GM18517 (cell line): ENCODE data around the gene CYP2U1.
"Not testable (repeated sequence)": the region's sequence is repeated elsewhere in the genome, so short reads cannot be mapped to it uniquely, and the experiment has no call there.

Source experiments
- ATAC-seq: cut with Tn5 transposase; IDR thresholded peaks from one replicate; pipeline ENCODE4 v1.9.1; 2021; ENCODE audit warnings: mild to moderate bottlenecking, moderate library complexity; ENCODE audit not compliant: unreplicated experiment

CYP2U1 gene

DNA sequence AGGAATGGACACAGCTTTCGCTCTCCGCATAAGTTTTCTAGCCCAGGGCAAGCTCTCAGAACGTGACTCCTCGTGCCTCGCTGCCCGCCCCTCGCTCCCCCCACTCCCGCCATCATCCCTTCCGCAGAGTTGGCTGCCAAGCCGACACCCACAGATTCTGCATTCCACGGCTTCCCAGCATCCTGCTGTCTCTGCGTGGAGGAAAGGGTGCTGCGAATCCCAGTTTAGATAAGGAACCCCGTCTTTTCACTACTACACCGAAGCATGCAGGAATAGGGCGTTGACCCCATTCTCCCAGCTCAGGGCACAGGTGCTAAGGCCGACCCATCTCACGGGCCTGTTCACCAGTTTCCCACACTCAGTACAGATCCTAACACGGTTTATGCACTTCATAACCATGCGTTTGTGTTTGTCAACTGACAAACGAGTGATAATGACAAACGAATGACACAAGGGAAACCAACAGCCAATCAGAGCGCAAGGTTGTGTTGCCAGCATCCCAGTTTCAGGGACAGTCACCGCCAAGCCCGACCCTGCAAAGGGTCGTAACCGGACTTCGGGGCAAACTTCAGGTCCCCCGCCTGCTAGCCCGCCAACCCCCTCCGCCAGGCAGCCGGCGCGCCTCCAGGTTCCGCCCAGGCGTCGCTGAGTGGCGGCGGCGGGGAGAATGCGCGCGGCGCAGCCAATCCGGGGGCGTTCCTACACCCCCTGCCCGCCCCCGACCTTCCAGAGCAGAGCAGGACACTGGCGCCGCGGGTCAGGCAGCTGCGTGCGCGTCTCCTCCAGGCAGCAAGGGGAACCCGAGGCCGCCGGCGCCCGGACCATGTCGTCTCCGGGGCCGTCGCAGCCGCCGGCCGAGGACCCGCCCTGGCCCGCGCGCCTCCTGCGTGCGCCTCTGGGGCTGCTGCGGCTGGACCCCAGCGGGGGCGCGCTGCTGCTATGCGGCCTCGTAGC is at the start of gene CYP2U1:
Gene CYP2U1, plus strand, starts transcription at position 729 of the 954 bp plus-strand sequence. Its CDS starts 95 bp downstream, at position 824.
- peak; percentile 93 for ATAC-seq

DNA sequence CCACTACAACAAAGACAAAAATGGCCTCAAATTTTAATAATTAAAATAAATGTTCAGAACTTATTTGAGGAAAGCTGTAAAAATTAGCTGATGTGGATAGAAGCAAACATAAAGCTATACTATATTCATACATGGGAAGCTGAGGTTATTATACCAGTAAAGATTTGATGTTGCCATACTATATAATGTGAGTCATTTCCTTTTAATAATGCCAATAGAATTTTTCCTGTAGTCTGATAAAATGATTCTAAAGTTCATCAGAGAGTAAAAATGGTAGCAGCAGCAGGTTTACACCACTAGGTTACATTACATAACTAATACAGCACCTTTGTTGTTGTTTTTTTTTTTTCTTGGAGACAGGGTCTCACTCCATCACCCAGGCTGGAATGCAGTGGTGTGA is 45.5 kb upstream of the CYP2U1 start:
- ATAC-seq, result no peak

DNA sequence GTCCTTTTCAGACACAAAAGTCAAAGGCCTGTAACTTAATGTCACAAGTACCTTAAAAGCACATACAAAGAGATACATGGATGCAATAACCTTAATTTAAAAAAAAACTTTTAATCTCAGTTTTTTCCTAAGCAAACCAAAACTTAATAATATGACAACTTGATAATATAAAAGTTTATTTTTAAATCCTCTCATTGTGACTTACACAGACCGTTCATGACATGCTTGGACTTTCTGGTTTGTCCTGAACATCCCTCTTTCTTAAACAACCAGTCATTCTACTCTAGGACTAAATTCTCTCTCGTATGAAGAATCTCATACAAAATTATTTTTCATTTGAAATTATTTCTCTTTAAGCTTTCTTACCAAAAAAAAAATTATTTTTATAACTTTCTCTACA is 43.1 kb upstream of the CYP2U1 start:
- ATAC-seq, result no peak

DNA sequence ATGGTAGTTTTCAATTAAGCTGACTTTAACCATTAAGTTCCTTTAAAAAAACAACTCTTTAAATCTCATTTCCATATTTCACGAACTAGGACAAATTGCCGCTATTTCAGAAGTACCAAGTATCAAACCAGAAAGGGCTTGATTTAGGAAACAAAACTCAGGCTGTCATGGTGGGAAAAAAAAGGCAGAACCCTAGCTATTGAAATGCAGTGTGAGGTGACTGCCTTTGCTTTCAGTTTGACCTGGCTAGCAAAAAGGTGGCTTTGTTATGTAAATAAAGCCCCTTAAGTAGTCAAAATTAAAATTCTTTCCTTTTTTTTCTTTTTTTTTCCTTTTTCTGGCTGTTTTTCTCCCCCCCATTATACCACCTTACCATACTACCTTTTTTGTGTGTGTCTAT is 40.6 kb upstream of the CYP2U1 start:
- ATAC-seq, result no peak

DNA sequence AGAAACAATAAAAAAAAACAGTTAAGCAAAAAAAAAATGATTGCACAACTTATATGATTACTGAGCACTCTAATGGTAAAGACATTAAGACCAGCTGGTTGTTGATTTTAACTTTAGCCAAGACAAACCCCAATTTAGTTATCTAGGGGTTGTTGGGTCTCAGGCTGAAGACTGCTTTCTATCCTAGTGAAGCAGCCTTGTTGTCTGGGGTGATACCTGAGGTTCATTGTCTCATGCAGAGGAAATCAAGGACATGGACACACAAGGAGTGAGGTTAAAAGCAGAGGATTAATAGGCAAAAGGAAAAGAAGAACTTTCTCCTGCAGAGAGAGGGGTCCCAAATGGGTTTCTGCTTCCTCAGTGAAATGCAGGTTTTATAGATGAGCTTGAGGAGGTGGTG is 40.0 kb upstream of the CYP2U1 start:
- no peak for ATAC-seq

DNA sequence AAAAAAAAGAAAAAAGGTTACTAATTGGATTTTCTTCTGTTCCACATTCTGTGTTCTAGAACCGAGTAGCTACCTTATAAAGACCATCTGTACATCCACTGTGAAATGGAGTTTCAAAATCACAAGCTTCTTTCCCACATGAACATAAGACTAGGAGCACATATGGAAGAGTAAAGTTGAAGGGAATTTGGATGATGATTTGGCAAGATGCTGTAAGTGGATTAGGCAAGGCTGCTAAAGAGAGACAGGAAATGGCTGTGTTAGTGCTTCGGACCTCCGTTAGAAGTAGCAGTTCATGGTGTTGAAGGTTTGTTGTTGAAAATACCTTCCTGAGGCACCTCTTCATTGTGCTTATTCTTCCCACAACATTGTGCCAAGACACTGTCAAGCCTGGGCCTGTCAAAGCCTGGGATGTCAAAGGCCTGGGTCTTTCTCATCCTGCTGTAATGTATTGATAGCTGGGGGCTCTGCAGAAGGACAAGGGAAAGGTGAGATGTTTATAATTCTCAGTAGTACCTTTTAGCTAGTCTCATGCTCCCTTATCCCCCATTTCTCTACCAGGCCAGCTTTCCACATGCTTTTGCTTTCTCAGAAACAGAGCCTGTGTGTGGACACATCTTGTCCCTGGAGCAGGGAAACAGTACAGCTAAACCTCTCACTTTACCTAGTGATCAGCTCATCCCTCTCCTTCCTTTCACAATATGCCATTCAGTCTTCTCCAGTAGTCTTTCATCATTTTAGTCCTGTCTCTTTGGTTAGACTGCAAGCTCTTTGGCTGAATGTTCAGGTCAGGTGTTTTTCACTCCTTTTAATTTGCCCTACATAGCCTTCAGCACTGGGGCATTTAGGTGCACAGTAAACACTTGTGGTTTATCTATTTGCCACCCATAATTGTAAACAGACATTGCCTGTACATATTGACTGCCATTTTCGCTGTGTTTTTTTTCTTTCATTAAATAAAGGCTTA is 37.9 kb upstream of the CYP2U1 start:
- no peak for ATAC-seq

DNA sequence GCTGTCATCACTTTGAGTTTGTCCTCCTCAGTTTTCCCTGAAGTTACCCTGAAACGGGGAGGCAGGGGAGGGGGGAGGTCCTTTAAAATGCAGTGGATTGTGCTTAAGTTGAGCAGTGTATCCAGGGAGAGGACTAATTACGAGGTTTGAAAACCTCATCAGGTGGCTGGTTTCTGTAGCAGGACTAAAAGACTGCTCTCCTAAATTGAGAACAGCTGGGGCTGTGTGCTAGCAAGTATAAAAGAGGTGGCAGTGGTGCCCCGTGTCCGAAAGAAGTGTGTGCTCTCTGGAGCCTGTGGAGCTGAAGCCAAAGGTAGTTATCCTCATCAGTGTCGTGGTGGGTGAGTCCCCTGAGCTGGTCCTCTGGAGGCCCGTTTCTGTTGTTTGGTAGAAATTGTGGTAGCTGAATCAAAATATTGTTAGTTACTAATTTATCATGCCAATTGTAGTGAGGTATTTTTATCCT is 37.2 kb upstream of the CYP2U1 start:
- no peak for ATAC-seq

DNA sequence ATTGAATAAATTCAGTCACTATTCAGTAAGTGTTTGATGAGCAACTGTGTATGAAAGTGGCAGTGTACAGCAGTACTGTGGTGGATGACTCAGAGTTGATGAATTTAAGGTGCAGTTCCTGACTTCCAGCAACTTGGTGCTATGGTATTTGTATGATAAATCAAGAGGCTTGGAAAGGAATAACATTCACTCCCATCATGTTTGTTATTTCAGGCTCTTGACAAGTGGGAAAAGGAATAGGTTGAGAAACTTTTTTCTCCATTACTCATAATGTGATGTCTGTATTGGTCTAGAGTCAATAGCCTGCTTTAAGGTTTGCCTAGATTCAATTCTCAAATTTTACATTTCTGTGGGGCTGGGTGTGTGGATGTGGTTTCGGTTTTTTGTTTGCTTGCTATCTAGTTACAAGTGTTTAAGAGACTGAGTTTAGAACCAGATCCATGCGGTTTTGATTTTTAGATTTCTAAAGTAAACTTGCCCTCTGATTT is 35.1 kb upstream of the CYP2U1 start:
- ATAC-seq, result no peak

DNA sequence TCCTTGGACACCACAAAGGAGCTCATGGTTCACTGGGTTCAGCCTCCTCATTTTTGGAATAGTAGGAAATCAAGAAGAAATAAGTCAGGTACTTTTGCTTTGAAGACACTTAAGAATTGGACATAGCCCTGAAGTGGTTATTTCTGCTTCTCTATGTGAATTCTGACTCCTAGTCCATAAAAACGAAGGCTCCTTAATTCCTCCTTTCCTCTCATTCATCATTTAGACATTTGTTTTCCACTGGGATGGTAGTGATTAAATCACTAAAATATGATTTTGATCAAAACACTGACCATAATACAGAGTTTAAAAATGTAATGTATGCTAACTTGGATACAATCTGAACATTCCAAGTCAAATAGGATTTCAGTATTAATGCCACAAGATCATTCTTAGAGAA is 34.7 kb upstream of the CYP2U1 start:
- ATAC-seq, result no peak

DNA sequence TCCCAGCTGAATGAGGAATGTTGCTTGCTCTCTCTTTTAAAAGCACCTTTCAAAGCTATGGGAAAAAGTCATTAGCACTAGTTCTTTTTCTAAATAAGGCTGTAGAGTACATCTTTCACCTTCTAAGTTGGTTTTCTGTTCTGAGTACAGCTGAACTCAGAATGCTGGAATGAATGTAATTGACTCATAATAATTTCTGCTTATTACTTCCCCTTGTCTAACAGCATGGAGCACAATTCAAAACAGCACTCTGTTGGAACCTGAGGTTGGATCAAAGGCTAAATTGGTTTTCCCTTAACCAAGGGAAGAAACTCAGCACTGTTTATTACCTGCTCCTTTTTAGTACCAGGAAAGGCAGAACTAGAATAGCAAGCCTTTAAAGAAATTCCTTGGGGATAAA is 33.5 kb upstream of the CYP2U1 start:
- no peak for ATAC-seq

DNA sequence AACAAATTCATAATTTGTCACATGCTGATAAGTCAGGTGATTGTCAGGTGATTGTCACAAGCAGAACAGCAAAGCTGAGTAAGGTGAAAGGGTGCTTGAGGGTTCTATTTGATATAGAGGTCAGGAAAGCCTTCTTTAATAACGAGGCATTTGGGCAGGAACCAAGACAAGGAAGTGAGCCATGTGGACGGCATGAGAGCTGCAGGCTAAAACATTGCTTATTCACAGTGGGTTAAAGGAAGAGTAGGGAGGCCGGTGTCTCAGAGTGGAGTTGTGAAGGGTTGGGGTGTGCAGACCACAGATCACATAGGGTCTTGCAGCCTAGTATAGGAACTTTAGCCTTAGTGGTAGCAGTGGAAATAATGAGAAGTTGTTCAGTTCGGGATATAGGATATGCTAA is 31.3 kb upstream of the CYP2U1 start:
- ATAC-seq, result no peak

DNA sequence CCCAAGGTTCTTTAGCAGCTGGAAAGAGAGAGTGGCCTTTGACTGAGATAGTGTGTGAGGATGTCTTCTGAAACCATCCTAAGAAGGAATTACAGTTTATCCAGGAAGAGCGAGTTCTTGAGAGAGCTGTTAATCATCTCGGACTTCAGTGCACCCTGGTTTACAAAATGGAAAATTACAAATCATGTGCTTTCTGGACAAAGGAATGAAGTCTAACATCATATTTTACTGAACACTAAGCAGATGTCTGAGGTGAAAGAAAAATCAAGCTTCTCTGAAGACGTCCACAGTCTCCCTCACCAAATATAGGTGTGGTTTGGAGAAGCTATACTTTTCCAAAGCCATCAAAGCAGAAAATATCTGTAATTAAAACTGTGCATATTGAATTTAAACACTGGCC is 30.8 kb upstream of the CYP2U1 start:
- no peak for ATAC-seq

DNA sequence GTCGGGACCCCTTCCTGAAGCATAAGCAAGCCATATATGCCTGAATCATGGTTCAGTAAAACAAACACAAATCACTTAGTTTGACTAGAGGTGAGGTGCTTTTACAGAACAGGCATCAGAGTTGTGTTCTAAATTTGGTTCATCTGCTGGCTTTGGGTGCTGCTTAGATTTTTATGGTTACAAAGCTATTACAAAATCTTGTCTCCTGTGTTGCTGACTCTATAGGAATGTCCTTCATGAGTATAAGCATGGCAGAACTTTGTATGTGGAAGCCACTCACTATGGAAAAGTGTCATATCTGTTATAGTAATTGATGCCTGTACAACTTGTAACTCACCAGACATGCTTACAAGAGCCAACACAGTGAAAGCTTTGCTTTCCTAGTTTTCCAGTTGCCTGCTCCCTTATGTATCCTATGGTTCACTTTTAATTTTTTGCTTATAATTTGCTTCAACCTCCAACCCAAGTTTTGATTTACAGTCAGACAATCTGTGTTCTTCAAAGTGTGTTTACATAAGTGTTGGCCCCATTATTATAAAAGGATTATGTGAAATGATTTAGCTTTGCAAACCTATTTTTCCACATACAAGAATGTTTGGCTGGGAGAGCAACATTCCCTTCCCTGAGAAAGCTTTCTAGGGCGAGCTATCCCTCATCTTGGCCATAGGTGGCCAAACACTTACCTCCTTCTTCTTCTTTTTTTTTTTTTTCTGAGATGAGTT is 30.0 kb upstream of the CYP2U1 start:
- ATAC-seq, result no peak

DNA sequence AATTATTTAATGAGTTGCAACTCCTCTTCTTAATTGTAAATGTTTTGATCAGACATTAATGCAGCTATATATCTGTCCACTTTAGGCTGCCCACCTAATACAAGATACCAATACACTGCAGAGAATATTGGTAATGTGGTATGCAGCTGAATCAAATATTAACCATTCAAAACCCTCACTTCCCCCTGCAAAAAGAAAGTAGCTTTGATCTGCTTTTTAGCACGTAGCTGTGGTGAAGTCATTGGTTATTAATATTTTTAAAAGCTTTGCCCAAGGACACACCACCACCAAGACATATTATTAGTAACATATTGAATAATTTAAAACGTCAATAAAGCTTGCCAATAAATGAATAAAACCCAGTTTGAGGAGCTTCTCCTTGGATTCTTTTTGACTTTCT is 28.6 kb upstream of the CYP2U1 start:
- peak; percentile 80 for ATAC-seq

DNA sequence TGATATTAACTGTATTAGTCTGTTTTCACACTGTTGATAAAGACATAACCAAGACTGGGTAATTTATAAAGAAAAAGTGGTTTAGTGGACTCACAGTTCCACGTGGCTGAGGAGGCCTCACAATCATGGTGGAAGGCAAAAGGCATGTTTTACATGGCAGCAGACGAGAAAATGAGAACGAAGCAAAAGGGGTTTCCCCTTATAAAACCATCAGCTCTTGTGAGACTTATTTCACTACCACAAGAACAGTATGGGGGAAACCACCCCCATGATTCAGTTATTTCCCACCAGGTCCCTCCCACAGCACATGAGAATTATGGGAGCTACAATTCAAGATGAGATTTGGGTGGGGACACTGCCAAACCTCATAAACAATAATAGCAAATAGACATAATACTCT is 26.3 kb upstream of the CYP2U1 start:
- not testable (repeated sequence) for ATAC-seq

DNA sequence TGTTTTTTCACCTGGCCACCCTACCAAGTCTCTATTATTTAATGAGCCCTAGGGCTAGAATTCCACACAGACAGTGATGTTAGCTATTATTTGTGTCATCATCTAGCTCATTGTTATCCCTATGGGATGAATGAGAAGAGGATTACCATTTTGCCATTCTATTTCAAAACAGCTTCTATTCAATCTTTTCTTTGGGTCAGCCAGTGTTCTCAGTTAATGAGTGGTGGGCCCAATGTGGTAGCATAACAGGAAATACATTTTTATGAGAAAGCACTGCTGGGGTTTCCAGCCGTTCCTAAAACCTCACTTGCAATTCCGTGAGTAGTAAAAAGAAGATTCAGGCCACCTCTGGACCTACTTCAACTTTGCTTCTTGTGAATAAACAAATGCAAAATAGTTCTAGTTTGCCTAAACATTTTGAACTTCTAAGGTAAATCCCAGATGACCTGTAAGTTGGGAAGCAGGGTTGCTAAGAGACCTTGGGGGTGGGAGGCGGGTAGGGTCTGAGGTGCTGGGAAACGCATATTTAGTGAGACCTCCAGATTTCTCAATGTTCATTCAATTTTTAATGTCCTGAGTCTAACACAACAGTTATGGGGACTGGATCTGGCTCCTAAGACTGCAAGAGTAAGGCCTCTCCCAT is 24.8 kb upstream of the CYP2U1 start:
- ATAC-seq, result no peak

DNA sequence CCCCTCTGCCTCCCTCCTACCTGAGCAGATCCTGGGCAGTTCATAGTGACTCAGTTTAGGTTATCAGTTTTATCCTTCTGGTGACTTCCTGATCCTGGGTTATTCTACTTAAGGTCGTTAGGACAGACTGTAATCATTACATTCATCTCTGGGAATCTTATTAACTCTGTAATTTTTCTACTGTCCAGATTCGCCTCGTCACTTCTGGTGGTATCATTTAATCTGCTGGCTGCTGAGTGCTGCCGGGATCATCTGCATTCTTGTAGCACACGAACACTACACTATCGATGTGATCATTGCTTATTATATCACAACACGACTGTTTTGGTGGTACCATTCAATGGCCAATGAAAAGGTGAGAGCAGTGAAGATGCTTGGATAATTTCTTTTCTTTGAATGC is 23.0 kb upstream of the CYP2U1 start:
- no peak for ATAC-seq

DNA sequence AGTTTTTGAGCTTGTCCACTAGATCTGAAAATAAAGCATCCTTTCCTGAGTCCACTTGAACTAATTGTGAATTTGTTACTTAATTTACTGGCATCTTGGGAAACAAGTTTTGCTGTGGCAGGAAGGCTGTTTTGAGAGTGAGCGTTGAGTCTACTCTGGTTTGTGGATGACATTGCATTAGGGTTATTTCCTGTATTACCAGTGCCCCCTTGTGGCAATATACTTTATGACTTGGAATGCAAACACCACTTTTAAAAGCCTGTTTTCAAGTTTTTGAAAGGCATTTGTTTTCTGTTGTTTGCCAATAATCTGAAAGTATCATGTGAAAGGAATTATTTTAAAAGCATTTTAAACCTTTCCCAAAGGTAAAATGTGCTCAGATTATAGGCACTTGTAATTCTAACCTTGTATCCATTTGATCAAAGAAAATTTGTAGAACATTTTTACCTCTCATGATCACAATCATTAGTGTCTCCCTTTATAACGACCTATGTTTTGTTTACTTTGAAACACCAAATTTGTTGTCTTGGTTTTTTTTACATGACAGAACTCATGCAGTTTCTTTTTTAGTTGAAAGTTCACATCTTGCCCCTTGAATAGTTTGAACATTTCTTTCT is 18.0 kb upstream of the CYP2U1 start:
- peak; percentile 95 for ATAC-seq

DNA sequence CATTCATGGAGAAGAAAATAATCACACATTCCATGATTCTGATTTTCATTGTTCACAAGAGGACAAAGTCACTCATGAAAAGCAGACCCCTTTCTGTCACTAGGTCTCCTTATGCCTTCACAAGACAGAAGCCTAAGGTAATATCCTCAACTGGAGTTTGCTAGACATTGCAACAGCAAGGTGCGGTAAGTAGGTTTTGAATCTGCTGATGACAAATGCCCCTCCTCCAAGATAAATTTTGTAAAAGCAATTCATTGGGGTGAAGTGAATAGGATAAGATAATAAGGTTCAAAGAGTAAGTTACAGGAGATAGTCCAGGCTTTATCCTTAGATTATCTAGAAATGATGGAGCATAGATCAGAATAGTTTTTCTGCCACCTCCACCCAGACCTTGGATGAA is 16.1 kb upstream of the CYP2U1 start:
- ATAC-seq, result no peak

DNA sequence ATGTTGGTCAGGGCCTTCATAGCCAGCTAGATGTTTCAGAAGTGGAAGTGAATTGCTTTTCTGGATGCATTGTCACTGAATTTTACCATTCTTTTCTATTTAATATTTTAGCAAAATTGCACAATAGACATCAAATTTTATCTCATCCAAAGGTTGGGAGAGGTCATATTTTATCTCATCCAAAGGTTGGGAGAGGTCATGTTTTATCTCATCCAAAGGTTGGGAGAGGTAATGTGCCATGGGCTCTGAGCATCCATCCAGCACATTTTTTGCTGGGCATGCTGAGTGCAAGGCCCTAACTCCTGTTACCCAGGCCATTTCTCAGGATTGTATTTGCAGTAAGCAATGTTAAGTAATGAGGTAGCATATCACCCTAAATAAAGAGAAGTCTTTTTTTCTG is 14.7 kb upstream of the CYP2U1 start:
- no peak for ATAC-seq
